Keratinocyte (primary cell): ENCODE results near the gene CYP1A2. TPM values are rescaled to one million over a fixed set of nuclear protein-coding genes. Genes with fewer than 3 reads are reported as not detected.

Experiments used
- DNase-seq: peaks from one replicate; pipeline ENCODE4 v3.0.0-alpha.2; 2011; ENCODE audit warnings: low read depth, missing footprints, low spot score
- FAIRE-seq: peaks from 2 replicates; lab custom pipeline; 2011; peaks lifted over from hg19 to GRCh38; lab: Jason Lieb, UNC
- H2AFZ ChIP-seq: 2 replicates; pipeline ENCODE4 v1.6.0; 2012; ENCODE audit warnings: low read length, control low read depth, inconsistent platforms; ENCODE audit not compliant: control insufficient read depth
- H3K27ac ChIP-seq: 2 replicates; pipeline ENCODE4 v1.5.1; 2011; ENCODE audit warnings: low read length; ENCODE audit not compliant: control insufficient read depth, insufficient read depth
- H3K27me3 ChIP-seq: 3 replicates; pipeline ENCODE4 v1.6.0; 2011; ENCODE audit warnings: low read length; ENCODE audit not compliant: control insufficient read depth, insufficient read depth; ENCODE audit errors: extremely low read depth
- H3K36me3 ChIP-seq, 2 experiments: 2 replicates in 1 of 2; 3 replicates in 1 of 2; pipeline ENCODE4 v1.5.1; 2011; ENCODE audit warnings: low read length in 2 of 2, mild to moderate bottlenecking in 1 of 2; ENCODE audit not compliant: control insufficient read depth in 2 of 2, insufficient read depth in 2 of 2; ENCODE audit errors: extremely low read depth in 1 of 2
- H3K4me1 ChIP-seq: 3 replicates; pipeline ENCODE4 v1.5.1; 2011; ENCODE audit warnings: low read length; ENCODE audit not compliant: control insufficient read depth, insufficient read depth; ENCODE audit errors: extremely low read depth
- H3K4me2 ChIP-seq: 3 replicates; pipeline ENCODE4 v1.6.0; 2011; ENCODE audit warnings: low read depth, low read length; ENCODE audit not compliant: control insufficient read depth, insufficient read depth; ENCODE audit errors: extremely low read depth
- H3K4me3 ChIP-seq, 3 experiments: fragments of 200-600 bp in 1 of 3; sonication (generic) in 1 of 3; 2 replicates in 2 of 3; 3 replicates in 1 of 3; pipeline ENCODE4 v1.5.1; 2011 to 2016; ENCODE audit warnings: low read length in 3 of 3, mild to moderate bottlenecking in 3 of 3, control low read depth in 2 of 3, inconsistent platforms in 1 of 3, low read depth in 1 of 3, mixed read lengths in 1 of 3, mixed run types in 1 of 3, moderate library complexity in 1 of 3; ENCODE audit not compliant: control insufficient read depth in 2 of 3, insufficient read depth in 2 of 3; ENCODE audit errors: extremely low read depth in 1 of 3
- H3K79me2 ChIP-seq: 2 replicates; pipeline ENCODE4 v1.6.0; 2012; ENCODE audit warnings: low read length; ENCODE audit not compliant: control insufficient read depth, insufficient read depth
- H3K9ac ChIP-seq: 3 replicates; pipeline ENCODE4 v1.6.0; 2011; ENCODE audit warnings: low read length; ENCODE audit not compliant: control insufficient read depth, insufficient read depth; ENCODE audit errors: extremely low read depth
- H3K9me1 ChIP-seq: 3 replicates; pipeline ENCODE4 v1.6.0; 2011; ENCODE audit warnings: low read length; ENCODE audit not compliant: control insufficient read depth, insufficient read depth; ENCODE audit errors: extremely low read depth
- H3K9me3 ChIP-seq: 2 replicates; pipeline ENCODE4 v1.5.1; 2012; ENCODE audit warnings: low read depth, low read length; ENCODE audit not compliant: control insufficient read depth
- H4K20me1 ChIP-seq: 3 replicates; pipeline ENCODE4 v1.6.0; 2011; ENCODE audit warnings: low read length; ENCODE audit not compliant: control insufficient read depth, insufficient read depth; ENCODE audit errors: extremely low read depth
- CTCF ChIP-seq, 3 experiments: IDR thresholded peaks in 1 of 3; conservative IDR thresholded peaks in 1 of 3; optimal IDR thresholded peaks in 1 of 3; 2 replicates in 2 of 3; 3 replicates in 1 of 3; pipeline versions ENCODE3 to v1.5.1; 2011; ENCODE audit warnings: low read length in 3 of 3, mild to moderate bottlenecking in 3 of 3, moderate library complexity in 2 of 3, control low read depth in 1 of 3, inconsistent platforms in 1 of 3; ENCODE audit not compliant: insufficient read depth in 2 of 3; ENCODE audit errors: extremely low read depth in 1 of 3
- EZH2 ChIP-seq: IDR thresholded peaks from one replicate; pipeline ENCODE4 v1.6.1; 2012; ENCODE audit warnings: inconsistent platforms, mild to moderate bottlenecking, low read length, moderate library complexity
- dilution Hi-C: fragments of 300-500 bp; cut with MboI; formaldehyde crosslinking; loops from one replicate; pipeline ENCODE4 v1.7.0; 2020; ENCODE audit warnings: low sequenced_read_pairs; ENCODE audit not compliant: extremely low pct_ligation_motif_present
- polyA minus RNA-seq, 3 experiments: library from RNA; depleted of rRNA, polyadenylated mRNA; stranded (reverse); fragments of >200 nt; gene quantifications; 1 replicate in 1 of 3; 2 replicates in 1 of 3; 3 replicates in 1 of 3; pipeline ENCODE4 v1.2.3, GENCODE V29; 2011
- polyA plus RNA-seq, 5 experiments: library from polyadenylated mRNA; depleted of rRNA in 3 of 5; stranded (reverse) in 3 of 5; stranded (forward) in 1 of 5; unstranded in 1 of 5; fragments of >200 nt; gene quantifications; 1 replicate in 1 of 5; 2 replicates in 3 of 5; 3 replicates in 1 of 5; pipeline versions ENCODE4 v1.2.1 to v1.2.3, GENCODE V29; 2011 to 2012; ENCODE audit warnings: missing spikeins in 2 of 5, low read depth in 1 of 5, low replicate concordance in 1 of 5

Gene CYP1A2
- 0.04 to 0.09 TPM in 2 of 3 replicates, not detected in the other for polyA plus RNA-seq
- polyA plus RNA-seq (2011; ENCODE audit: low read depth), result not detected
- polyA plus RNA-seq (2011; cell fraction: cytosol; rRNA removed), result 0.06 TPM in 1 of 2 replicates, not detected in the other
- 0.04 and 0.09 TPM in 2 replicates for polyA plus RNA-seq (2011; cell fraction: nucleus; rRNA removed)
- not detected in 2 replicates for polyA plus RNA-seq (2012; ENCODE audit: low replicate concordance)
- polyA minus RNA-seq, result not detected in 3 replicates
- polyA minus RNA-seq (2011; cell fraction: cytosol; rRNA and poly(A)+ RNA removed), result not detected
- polyA minus RNA-seq (2011; cell fraction: nucleus; rRNA and poly(A)+ RNA removed), result not detected in 2 replicates

- Histone ChIP-seq H4K20me1 (no peaks in the 10 kb centered on the region), H3K27me3 (no peaks in the 10 kb centered on the region), H3K4me2 (no peak within 1 kb of the TSS), H3K36me3 (no peaks in the 10 kb centered on the region), H3K4me3 (no peak within 1 kb of the TSS), H3K4me1 (peaks cover 11% of the 10 kb centered on the region), H3K27ac (no peak within 1 kb of the TSS), H3K9ac (no peak within 1 kb of the TSS), H2AFZ (no peak within 1 kb of the TSS), H3K9me3 (no peaks in the 10 kb centered on the region), H3K9me1 (no peaks in the 10 kb centered on the region), H3K79me2 (no peaks in the 10 kb centered on the region)
- dilution Hi-C loops, result no loop called here
- TF ChIP-seq EZH2 (no peak), CTCF (optimal IDR thresholded peaks at IDR 0.05 in 1 of 3, IDR thresholded peaks at IDR 0.05 in 1 of 3, conservative IDR thresholded peaks at IDR 0.05 in 1 of 3; ENCODE audit: extremely low read depth in 1 of 3, insufficient read depth in 2 of 3, low read length in 3 of 3) (no peak)
- FAIRE-seq (no peak), DNase-seq (no peak)
These were observed at the start of gene CYP1A2 for GRCh38 chr15:74748322-74748946. TSS of gene CYP1A2 (plus strand) at chr15:74748845. CDS start at chr15:74749739, 894 bp downstream.

GRCh38 chr15:74709011-74709410, 39.6 kb upstream of the CYP1A2 start:
- Histone ChIP-seq H3K9ac (no peak overlapping the region), H3K9me1 (no peaks in the 10 kb centered on the region), H3K4me3 (no peak overlapping the region), H3K36me3 (no peaks in the 10 kb centered on the region), H3K79me2 (no peaks in the 10 kb centered on the region), H3K4me2 (no peak overlapping the region), H3K27me3 (peaks cover 4% of the 10 kb centered on the region), H2AFZ (no peak overlapping the region), H3K4me1 (no peaks in the 10 kb centered on the region), H3K9me3 (no peaks in the 10 kb centered on the region), H3K27ac (no peak overlapping the region), H4K20me1 (no peaks in the 10 kb centered on the region)
- no peak for FAIRE-seq
- DNase-seq, result no peak
- dilution Hi-C loops, result no loop called here
- TF ChIP-seq CTCF (optimal IDR thresholded peaks at IDR 0.05 in 1 of 3, IDR thresholded peaks at IDR 0.05 in 1 of 3, conservative IDR thresholded peaks at IDR 0.05 in 1 of 3; ENCODE audit: extremely low read depth in 1 of 3, insufficient read depth in 2 of 3, low read length in 3 of 3), result no peak
